Activated CD8-positive, alpha-beta memory T cell treated with anti-CD3 and anti-CD28 coated beads, Interleukin-2, amount 10 ng/mL, durations not matched to agents 7 days and 5 days (primary cell): ENCODE results near the gene ARID3B. TPM values are rescaled to one million over a fixed set of nuclear protein-coding genes. Genes with fewer than 3 reads are reported as not detected.
A peak's percentile ranks its signal among the peaks of the same experiment; 100 is the strongest.
"Not testable (repeated sequence)": the region's sequence is repeated elsewhere in the genome, so short reads cannot be mapped to it uniquely, and the experiment has no call there.

Experiments used
- ATAC-seq: fragments of 150-1000 bp; cut with Tn5 transposase; one replicate; pipeline ENCODE4 v1.10.0; 2021; ENCODE audit warnings: moderate library complexity
- CTCF ChIA-PET: fragments of 350-600 bp; sonication (Branson Sonifier 250); formaldehyde crosslinking; loops from one replicate; lab custom pipeline; 2021; ENCODE audit warnings: antibody characterized with exemption; lab: Charles Lee
- DNase-seq: peaks from one replicate; pipeline ENCODE4 v3.0.0-alpha.2; 2020
- H3K27ac Mint-ChIP-seq: one replicate; pipeline ENCODE4 v1.8.0; 2021; ENCODE audit warnings: mild to moderate bottlenecking, mixed read lengths
- H3K27me3 Mint-ChIP-seq: one replicate; pipeline ENCODE4 v1.8.0; 2021; ENCODE audit warnings: mixed read lengths
- H3K36me3 Mint-ChIP-seq: one replicate; pipeline ENCODE4 v1.8.0; 2021; ENCODE audit warnings: mild to moderate bottlenecking, mixed read lengths
- H3K4me1 Mint-ChIP-seq: one replicate; pipeline ENCODE4 v1.8.0; 2021; ENCODE audit warnings: mixed read lengths
- H3K4me3 Mint-ChIP-seq: one replicate; pipeline ENCODE4 v1.8.0; 2021; ENCODE audit warnings: mild to moderate bottlenecking, moderate library complexity, mixed read lengths
- H3K9me3 Mint-ChIP-seq: one replicate; pipeline ENCODE4 v1.8.0; 2022; ENCODE audit warnings: low read depth, mixed read lengths
- total RNA-seq, 2 experiments: library from RNA; stranded (reverse); gene quantifications; one replicate each; pipeline ENCODE4 v1.2.3, GENCODE V29; 2021

Gene ARID3B
- total RNA-seq, 2 experiments from 2014 or later: 56.0 to 63.6 TPM

DNA sequence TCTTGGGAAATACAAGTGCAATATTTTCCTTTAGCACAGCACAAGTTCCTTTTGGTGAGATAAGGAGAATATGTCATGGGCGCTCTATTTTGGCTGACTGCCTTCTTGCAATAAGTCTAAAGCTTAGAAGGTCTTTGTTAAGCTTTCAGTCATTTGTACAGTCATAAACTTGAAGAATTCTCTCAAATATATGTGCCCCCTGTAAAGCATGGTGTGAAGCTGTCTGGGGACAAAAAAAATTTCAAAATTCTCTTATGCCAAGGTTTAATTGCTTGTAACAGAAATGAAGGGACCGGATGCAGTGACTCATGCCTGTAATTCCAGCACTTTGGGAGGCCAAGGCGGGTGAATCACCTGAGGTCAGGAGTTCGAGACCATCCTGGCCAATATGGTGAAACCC is 21.7 kb upstream of the ARID3B start:
- H3K27ac Mint-ChIP-seq: no peak overlapping the region
- H3K36me3 Mint-ChIP-seq: no peaks in the 10 kb centered on the region
- DNase-seq: no peak
- H3K9me3 Mint-ChIP-seq: no peaks in the 10 kb centered on the region
- H3K4me3 Mint-ChIP-seq: no peak overlapping the region
- H3K27me3 Mint-ChIP-seq: no peaks in the 10 kb centered on the region
- CTCF ChIA-PET: no interaction called here
- H3K4me1 Mint-ChIP-seq: peaks cover 3% of the 10 kb centered on the region
- ATAC-seq: no peak

DNA sequence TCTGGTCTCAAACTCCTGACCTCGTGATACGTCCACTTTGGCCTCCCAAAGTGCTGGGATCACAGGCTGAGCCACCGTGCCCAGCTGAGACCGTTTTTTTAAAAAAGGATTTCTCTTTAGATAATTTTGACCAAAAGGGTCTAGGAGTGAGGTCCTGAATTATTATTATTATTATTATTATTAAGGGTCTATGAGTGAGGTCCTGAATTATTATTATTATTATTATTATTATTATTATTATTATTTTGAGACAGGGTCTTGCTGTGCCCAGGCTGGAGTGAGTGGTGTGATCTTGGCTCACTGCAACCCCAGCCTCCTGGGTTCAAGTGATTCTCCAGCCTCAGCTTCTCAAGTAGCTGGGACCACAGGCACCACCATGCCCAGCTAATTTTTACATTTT is 20.6 kb upstream of the ARID3B start:
- ATAC-seq: no peak
- Mint-ChIP-seq H3K4me1 (peaks cover 3% of the 10 kb centered on the region), H3K27ac (no peak overlapping the region), H3K9me3 (no peaks in the 10 kb centered on the region), H3K27me3 (no peaks in the 10 kb centered on the region), H3K4me3 (no peak overlapping the region), H3K36me3 (no peaks in the 10 kb centered on the region)
- CTCF ChIA-PET: interaction anchor here (0.6 kb wide), 1 partner anchor 68 kb away, joined by 3 read pairs; no protein-coding TSS in a partner anchor
- DNase-seq: no peak

DNA sequence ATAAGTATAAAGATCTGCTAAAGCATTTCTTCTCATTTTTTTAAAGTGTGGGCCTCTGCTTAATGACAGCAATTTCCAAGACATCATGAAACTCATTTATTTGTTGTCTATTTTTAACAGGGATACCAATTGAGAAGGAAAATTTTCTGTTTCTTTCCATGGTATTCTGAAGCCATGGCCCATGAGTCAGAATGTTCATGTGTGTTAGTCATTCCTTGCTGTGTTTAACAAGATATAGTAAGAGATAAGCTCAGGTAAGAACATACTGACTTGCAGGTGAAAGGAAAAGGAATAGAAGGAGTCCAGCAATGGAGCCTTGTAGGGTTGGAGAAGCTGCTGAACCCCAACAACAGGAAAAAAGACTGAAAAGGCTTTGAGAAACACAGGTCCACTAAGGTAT is 17.0 kb upstream of the ARID3B start:
- no peaks in the 10 kb centered on the region for H3K9me3 Mint-ChIP-seq
- no peaks in the 10 kb centered on the region for H3K36me3 Mint-ChIP-seq
- no peaks in the 10 kb centered on the region for H3K27me3 Mint-ChIP-seq
- no peak for DNase-seq
- peaks cover 3% of the 10 kb centered on the region for H3K4me1 Mint-ChIP-seq
- H3K4me3 Mint-ChIP-seq: no peak overlapping the region
- H3K27ac Mint-ChIP-seq: no peak overlapping the region
- no peak for ATAC-seq
- CTCF ChIA-PET: no interaction called here

DNA sequence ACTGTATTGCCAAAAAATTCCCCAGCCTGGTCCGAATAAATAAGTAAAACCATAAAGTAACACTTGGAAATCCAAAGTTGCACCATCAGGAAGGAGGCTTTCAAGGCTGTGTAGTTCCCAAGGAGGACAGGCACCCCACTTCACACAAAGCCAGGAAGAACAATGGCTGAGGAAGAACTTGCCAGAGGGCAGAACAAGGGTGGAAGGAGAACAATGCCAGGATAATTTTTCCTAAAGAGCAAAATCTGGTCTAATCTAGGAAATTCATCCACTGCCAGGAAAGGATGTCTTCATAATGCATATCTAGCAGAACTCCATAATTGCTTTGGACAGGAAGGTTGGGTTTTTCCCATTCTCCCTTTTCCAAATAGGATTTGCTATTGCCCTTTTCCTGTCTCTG is 15.7 kb upstream of the ARID3B start:
- DNase-seq (no peak), ATAC-seq (no peak)
- Mint-ChIP-seq H3K4me1 (peaks cover 7% of the 10 kb centered on the region), H3K36me3 (no peaks in the 10 kb centered on the region), H3K27ac (no peak overlapping the region), H3K9me3 (no peaks in the 10 kb centered on the region), H3K27me3 (no peaks in the 10 kb centered on the region), H3K4me3 (no peak overlapping the region)
- CTCF ChIA-PET: no interaction called here

DNA sequence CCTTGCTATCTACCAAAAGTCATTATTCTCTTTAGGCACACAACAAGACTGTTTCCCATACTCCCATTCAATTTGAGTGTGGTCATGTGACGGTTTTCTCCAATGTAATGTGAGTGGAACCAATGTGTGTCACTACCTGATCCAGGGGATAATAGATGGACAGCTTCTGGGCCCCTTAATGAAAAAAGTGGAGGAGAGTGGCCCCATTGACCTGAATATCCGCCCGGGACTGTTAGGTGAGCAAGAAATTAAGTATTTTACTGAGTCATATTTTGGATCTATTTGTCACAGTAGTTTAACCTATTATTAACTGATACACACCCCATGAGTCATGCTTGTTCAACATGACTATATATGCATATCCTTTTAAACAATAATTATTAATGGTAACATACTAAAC is 15.1 kb upstream of the ARID3B start:
- CTCF ChIA-PET: interaction anchor here (0.7 kb wide), 1 partner anchor 718 kb away, joined by 3 read pairs; no protein-coding TSS in a partner anchor
- H3K4me1 Mint-ChIP-seq: peaks cover 11% of the 10 kb centered on the region
- H3K9me3 Mint-ChIP-seq: no peaks in the 10 kb centered on the region
- H3K27ac Mint-ChIP-seq: no peak overlapping the region
- no peak for ATAC-seq
- H3K27me3 Mint-ChIP-seq: no peaks in the 10 kb centered on the region
- H3K4me3 Mint-ChIP-seq: no peak overlapping the region
- no peak for DNase-seq
- no peaks in the 10 kb centered on the region for H3K36me3 Mint-ChIP-seq

DNA sequence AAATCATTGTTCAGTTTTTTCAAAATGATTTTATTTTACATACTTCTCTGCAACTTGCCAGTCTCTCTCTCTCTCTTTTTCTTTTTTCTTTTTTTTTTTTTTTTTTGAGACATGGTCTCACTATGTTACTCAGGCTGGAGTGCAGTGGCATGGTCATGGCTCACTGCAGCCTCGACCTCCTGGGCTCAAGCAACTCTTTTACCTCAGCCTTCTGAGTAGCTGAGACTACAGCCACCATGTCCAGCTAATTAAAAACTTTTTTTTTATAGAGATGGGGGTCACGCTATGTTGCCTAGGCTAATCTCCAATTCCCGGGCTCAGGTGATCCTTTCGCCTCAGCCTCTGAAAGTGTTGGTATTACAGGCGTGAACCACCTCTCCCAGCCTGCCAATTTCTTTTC is 12.1 kb upstream of the ARID3B start:
- Mint-ChIP-seq H3K9me3 (no peaks in the 10 kb centered on the region), H3K27me3 (no peaks in the 10 kb centered on the region), H3K27ac (no peak overlapping the region), H3K4me1 (peaks cover 17% of the 10 kb centered on the region), H3K36me3 (no peaks in the 10 kb centered on the region), H3K4me3 (no peak overlapping the region)
- ATAC-seq (no peak), DNase-seq (no peak)
- CTCF ChIA-PET: interaction anchor here (0.7 kb wide), 2 partner anchors 360 to 895 kb away, joined by 3 read pairs; no protein-coding TSS in a partner anchor

DNA sequence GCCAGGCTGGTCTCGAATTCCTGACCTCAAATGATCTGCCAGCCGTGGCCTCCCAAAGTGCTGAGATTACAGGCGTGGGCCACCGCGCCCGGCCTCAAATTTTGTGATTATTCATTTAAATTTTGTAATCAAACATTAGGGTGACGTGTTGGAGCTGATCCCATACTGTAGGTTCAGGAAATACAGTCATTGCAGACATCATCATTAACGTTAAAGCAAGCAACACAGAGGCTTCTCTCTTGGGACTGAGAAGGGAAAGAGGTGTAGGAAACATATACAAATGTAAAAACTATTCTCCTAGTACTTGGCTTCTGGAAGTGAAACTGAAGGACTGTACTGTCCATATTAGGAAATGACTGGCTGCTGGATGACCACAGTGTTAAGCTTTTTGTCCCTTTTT is 11.1 kb upstream of the ARID3B start:
- Mint-ChIP-seq H3K27me3 (no peaks in the 10 kb centered on the region), H3K4me1 (peaks cover 17% of the 10 kb centered on the region), H3K4me3 (no peak overlapping the region), H3K36me3 (no peaks in the 10 kb centered on the region), H3K9me3 (no peaks in the 10 kb centered on the region), H3K27ac (no peak overlapping the region)
- ATAC-seq (no peak), DNase-seq (no peak)
- CTCF ChIA-PET: interaction anchor here (0.8 to 1.3 kb wide), 3 partner anchors 10 to 155 kb away, joined by 3 to 5 read pairs (median 3); no protein-coding TSS in a partner anchor

DNA sequence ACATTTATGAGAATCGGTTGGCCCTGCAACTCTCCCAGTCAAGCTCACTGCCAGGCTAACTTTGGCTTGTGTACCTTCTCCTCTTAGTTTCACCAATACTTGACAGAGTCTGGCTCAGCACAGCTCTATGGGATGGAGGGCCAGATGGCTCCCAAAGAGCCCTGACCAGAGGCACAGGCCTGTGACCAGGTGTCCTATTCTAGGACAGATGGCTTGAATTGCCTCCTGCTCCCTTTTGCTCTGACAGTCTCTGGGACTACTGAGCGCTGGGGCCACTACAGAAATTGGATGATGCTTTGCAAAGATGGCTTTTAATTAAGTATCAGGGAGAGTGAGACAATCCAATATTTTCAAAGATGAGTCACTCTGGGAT is 10.3 kb upstream of the ARID3B start:
- Mint-ChIP-seq H3K4me3 (no peak overlapping the region), H3K4me1 (peaks cover 25% of the 10 kb centered on the region), H3K36me3 (no peaks in the 10 kb centered on the region), H3K9me3 (no peaks in the 10 kb centered on the region), H3K27me3 (no peaks in the 10 kb centered on the region), H3K27ac (no peak overlapping the region)
- no peak for DNase-seq
- CTCF ChIA-PET: interaction anchor here (1.3 kb wide), 1 partner anchor 9 kb away, joined by 5 read pairs; no protein-coding TSS in a partner anchor
- no peak for ATAC-seq

DNA sequence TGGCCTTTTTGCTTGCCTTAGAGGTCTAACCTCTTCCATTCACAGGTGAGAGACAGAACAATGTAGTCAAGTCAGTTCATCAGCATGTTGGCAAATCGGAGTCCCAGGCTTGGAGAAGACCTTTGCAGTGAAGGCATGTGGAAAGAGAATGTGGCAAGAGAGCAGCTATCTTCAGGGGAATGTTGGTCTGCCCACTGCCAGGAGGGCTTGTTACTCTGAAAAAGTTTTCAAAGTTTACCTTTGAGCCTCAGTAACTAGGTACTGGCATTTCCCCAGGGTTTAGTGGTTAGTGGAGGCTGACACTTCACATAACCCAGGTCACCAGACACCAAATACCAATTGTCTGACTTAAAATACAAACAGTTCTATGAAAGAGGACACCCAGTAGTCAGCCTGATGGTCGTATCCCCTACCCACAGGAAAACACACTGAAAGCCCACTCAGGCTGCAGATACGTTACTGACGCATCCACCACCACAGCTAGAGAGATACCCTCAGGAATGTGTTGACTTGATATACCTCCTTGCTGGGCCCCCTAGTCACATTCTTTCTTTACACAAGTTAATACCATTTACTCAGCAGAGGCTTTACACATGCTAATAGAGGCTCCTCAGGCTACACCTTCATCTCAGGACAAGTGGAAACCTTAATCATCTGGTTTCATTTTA is 9.7 kb upstream of the ARID3B start:
- H3K36me3 Mint-ChIP-seq: no peaks in the 10 kb centered on the region
- no peaks in the 10 kb centered on the region for H3K27me3 Mint-ChIP-seq
- H3K9me3 Mint-ChIP-seq: no peaks in the 10 kb centered on the region
- no peak for ATAC-seq
- H3K4me3 Mint-ChIP-seq: no peak overlapping the region
- no peak for DNase-seq
- no peak overlapping the region for H3K27ac Mint-ChIP-seq
- H3K4me1 Mint-ChIP-seq: peaks cover 27% of the 10 kb centered on the region
- CTCF ChIA-PET: no interaction called here

DNA sequence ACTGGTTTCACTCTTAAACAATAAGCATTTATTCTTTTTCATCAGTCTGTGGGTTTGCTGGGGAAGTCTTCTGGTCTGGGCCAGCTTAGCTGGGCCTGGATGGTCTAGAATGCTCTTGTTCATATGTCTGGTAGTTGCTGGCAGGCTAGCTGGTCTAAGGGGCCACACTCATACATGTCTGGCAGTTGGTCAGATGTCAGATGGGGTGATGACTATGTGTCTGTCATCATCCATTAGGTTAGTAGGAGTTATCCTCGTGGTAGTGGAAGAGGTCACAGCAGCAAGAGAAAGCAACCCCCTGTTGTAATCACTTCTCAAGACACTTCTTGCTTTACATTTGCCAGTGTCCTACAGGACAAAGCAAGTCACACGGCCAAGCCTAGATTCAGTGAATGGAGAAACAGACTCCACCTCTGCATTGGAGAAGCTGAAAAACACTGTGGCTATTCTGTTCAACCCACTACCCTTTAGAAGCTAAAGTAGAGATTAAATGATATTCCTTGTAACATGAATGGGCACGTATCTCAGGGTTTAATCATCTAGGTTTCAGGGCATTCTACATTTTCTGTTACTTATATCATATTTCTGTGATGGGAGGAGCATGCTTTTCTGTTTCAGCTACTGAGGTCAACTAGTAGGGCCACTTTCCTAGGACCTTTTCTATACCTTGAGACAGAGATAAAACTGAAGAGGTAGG is 5.5 kb upstream of the ARID3B start:
- H3K4me1 Mint-ChIP-seq: peaks cover 38% of the 10 kb centered on the region
- H3K4me3 Mint-ChIP-seq: no peak overlapping the region
- peak; percentile 32 for ATAC-seq
- H3K36me3 Mint-ChIP-seq: peaks cover 8% of the 10 kb centered on the region
- peak; percentile 44 for DNase-seq
- CTCF ChIA-PET: interaction anchor here (0.8 to 1.6 kb wide), 3 partner anchors 21 to 82 kb away, joined by 3 to 5 read pairs (median 4); no protein-coding TSS in a partner anchor
- H3K27ac Mint-ChIP-seq: peak overlapping the region; percentile 35
- H3K9me3 Mint-ChIP-seq: no peaks in the 10 kb centered on the region
- H3K27me3 Mint-ChIP-seq: no peaks in the 10 kb centered on the region

DNA sequence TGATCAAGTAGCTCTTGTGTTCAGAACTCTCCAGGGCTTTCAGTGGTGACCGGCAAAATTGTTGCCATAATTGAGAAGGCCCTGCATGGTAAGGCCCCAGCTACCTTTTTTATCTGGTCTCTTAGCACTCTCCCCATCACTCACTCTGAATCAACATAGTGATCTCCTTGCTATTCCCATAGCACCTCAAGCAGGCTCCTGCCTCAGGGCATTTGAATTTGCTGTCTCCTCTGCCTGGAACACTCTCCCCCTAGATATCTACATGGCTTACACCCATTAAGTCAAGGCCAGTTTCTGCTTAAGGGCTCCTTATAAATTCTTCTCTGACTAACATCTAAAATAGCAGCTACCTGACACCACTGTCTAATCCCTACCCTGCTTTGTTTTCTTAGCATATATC is 3.3 kb upstream of the ARID3B start:
- Mint-ChIP-seq H3K27ac (no peak overlapping the region), H3K36me3 (peaks cover 17% of the 10 kb centered on the region), H3K9me3 (no peaks in the 10 kb centered on the region), H3K4me1 (peaks cover 34% of the 10 kb centered on the region), H3K4me3 (no peak overlapping the region), H3K27me3 (no peaks in the 10 kb centered on the region)
- no peak for DNase-seq
- CTCF ChIA-PET: interaction anchor here (1.2 kb wide), 1 partner anchor 8 kb away, joined by 3 read pairs; no protein-coding TSS in a partner anchor
- no peak for ATAC-seq

DNA sequence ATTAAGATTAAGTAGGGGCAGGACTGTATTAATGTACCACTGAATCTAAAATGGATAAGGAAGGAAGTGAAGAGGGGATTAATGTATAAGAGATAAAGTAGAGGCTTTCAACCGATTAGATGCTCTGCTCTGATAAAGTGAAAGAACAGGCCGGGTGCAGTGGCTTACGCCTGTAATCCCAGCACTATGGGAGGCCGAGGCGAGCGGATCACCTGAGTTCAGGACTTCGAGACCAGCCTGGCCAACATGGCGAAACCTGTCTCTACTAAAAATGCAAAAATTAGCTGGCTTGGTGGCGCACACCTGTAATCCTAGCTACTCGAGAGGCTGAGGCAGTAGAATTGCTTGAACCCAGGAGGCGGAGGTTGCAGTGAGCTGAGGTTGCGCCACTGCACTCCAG is 1.5 kb upstream of the ARID3B start:
- DNase-seq, H3K27me3 Mint-ChIP-seq, H3K9me3 Mint-ChIP-seq, ATAC-seq: not testable (repeated sequence)
- Mint-ChIP-seq H3K4me3 (peak overlapping the region; percentile 94), H3K4me1 (peaks cover 49% of the 10 kb centered on the region), H3K36me3 (peaks cover 28% of the 10 kb centered on the region), H3K27ac (peak overlapping the region; percentile 44)
- CTCF ChIA-PET: interaction anchor here (1.0 to 3.0 kb wide), 5 partner anchors 9 to 395 kb away, joined by 3 to 12 read pairs (median 4); no protein-coding TSS in a partner anchor

DNA sequence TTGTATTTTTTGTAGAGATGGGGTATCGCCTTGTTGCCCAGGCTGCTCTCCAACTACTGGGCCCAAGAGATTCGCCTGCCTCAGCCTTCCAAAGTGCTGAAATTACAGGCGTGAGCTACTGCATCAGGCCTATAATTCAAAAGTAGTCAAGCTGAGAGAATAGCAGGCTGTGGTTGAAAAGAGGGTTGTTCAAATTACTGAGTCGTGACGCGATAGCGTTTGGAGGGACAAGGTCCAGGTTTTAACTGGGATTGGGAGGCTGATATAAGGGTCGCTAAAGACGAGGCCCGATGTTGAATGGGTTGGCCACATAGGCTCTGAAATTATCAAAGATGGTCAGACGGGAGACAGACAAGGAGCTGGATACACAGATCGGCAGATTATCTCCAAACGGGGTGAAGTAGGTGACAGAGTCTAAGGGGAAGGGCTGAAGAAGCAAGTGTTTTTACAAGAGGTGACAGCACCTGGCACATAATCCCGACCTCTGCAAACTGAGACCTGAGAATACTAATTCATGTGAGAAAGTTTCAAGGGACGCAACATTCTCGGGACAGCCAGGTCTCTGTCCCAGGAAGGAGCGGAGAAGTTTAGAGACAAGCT is 759 bp upstream of the ARID3B start:
- DNase-seq: peak; percentile 49
- no peaks in the 10 kb centered on the region for H3K27me3 Mint-ChIP-seq
- H3K4me3 Mint-ChIP-seq: peak overlapping the region; percentile 94
- peak; percentile 4 for ATAC-seq
- no peaks in the 10 kb centered on the region for H3K9me3 Mint-ChIP-seq
- H3K36me3 Mint-ChIP-seq: peaks cover 32% of the 10 kb centered on the region
- H3K4me1 Mint-ChIP-seq: peaks cover 53% of the 10 kb centered on the region
- H3K27ac Mint-ChIP-seq: peak overlapping the region; percentile 99
- CTCF ChIA-PET: interaction anchor here (1.0 to 3.0 kb wide), 12 partner anchors 10 to 395 kb away, joined by 3 to 12 read pairs (median 4); partner anchors contain the start of gene CLK3
